Measurements from ENCODE around the gene C11orf52. TPM values are rescaled to one million over a fixed set of nuclear protein-coding genes. Genes with fewer than 3 reads are reported as not detected.

C11orf52 gene
- total RNA-seq, 2 experiments from 2014 or later, result not detected

DNA sequence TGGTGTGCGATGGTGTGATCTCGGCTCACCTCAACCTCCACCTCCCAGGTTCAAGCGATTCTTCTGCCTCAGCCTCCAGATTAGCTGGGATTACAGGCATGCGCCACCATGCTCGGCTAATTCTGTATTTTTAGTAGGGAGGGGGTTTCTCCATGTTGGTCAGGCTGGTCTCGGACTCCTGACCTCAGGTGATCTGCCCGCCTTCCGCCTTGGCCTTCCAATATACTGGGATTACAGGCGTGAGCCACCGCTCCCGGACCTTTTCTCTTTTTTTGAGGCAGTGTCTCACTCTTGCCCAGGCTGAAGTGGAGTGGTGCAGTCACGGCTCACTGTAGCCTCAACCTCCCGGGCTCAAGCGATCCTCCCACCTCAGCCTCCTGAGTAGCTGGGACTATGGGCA is 14.5 kb downstream of the C11orf52 start:
- ChIA-PET POLR2A (interaction anchor here (1.6 kb wide), 1 partner anchor 62 kb away, joined by 3 read pairs; the partner anchor contains the start of gene ALG9), CTCF (interaction anchor here (1.4 to 3.1 kb wide), 3 partner anchors 10 to 48 kb away, joined by 3 to 28 read pairs (median 4); no protein-coding TSS in a partner anchor)

DNA sequence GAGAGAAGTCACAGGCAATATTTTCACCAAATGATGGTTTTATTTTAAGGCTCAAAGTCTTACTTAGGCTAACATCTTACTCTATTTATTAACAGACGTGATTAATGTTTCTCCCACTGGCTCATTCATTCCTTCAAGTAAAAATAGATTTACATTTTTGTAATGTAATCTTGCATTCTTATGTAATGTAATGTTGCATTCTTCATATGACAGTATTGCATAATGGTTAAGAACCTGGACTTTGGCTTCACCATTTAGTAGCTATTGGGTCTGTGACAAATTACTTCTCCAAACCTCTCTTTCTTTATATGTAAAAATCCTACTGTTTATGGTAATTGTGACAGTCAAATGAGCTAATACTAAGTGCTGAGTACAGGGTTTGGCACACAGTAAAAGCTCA is 15.2 kb downstream of the C11orf52 start:
- CTCF ChIA-PET, result interaction anchor here (1.4 to 3.1 kb wide), 4 partner anchors 9 to 47 kb away, joined by 3 to 28 read pairs (median 6); no protein-coding TSS in a partner anchor
- POLR2A ChIA-PET, result interaction anchor here (0.7 kb wide), 1 partner anchor 123 kb away, joined by 4 read pairs; no protein-coding TSS in a partner anchor

GRCh38 chr11:111934306-111934705 is 15.6 kb downstream of the C11orf52 start:
- ChIA-PET CTCF (interaction anchor here (1.5 to 2.0 kb wide), 2 partner anchors 8 to 10 kb away, joined by 4 to 9 read pairs; no protein-coding TSS in a partner anchor), POLR2A (interaction anchor here (0.7 kb wide), 1 partner anchor 123 kb away, joined by 4 read pairs; no protein-coding TSS in a partner anchor)

- ChIA-PET CTCF (interaction anchor here (0.6 to 3.4 kb wide), 3 partner anchors 9 to 81 kb away, joined by 3 to 17 read pairs (median 9); no protein-coding TSS in a partner anchor), POLR2A (interaction anchor here (0.6 to 1.4 kb wide), 2 partner anchors 8 to 9 kb away, joined by 3 to 7 read pairs; no protein-coding TSS in a partner anchor)
These were observed 16.8 kb downstream of the C11orf52 start for GRCh38 chr11:111935317-111936039.

GRCh38 chr11:111936040-111936540 is 17.4 kb downstream of the C11orf52 start:
- CTCF ChIA-PET, result interaction anchor here (3.4 kb wide), 1 partner anchor 9 kb away, joined by 17 read pairs; no protein-coding TSS in a partner anchor
- POLR2A ChIA-PET, result interaction anchor here (1.4 kb wide), 1 partner anchor 9 kb away, joined by 3 read pairs; no protein-coding TSS in a partner anchor

- POLR2A ChIA-PET, result no interaction called here
- CTCF ChIA-PET, result interaction anchor here (1.4 to 3.4 kb wide), 4 partner anchors 8 to 44 kb away, joined by 3 to 17 read pairs (median 6); no protein-coding TSS in a partner anchor
These were observed 18.7 kb downstream of the C11orf52 start for GRCh38 chr11:111937461-111937769.

GRCh38 chr11:111937844-111938243 is 19.1 kb downstream of the C11orf52 start:
- CTCF ChIA-PET, result interaction anchor here (1.4 to 3.4 kb wide), 4 partner anchors 9 to 44 kb away, joined by 3 to 17 read pairs (median 6); no protein-coding TSS in a partner anchor
- POLR2A ChIA-PET, result interaction anchor here (1.0 to 2.2 kb wide), 2 partner anchors 11 to 335 kb away, joined by 3 to 7 read pairs; partner anchors contain the start of gene SIK2

- ChIA-PET POLR2A (interaction anchor here (0.8 to 2.2 kb wide), 4 partner anchors 11 to 336 kb away, joined by 3 to 7 read pairs (median 4); partner anchors contain the start of genes DLAT and SIK2), CTCF (interaction anchor here (1.4 to 2.0 kb wide), 4 partner anchors 12 to 99 kb away, joined by 4 to 9 read pairs (median 6); no protein-coding TSS in a partner anchor)
These were observed 20.0 kb downstream of the C11orf52 start for GRCh38 chr11:111938687-111939160.

- ChIA-PET POLR2A (interaction anchor here (2.2 kb wide), 1 partner anchor 14 kb away, joined by 7 read pairs; no protein-coding TSS in a partner anchor), CTCF (interaction anchor here (1.4 to 1.7 kb wide), 3 partner anchors 8 to 34 kb away, joined by 4 to 6 read pairs (median 4); no protein-coding TSS in a partner anchor)
These were observed 21.3 kb downstream of the C11orf52 start for GRCh38 chr11:111939836-111940604.

GRCh38 chr11:111941963-111942362 is 23.2 kb downstream of the C11orf52 start:
- POLR2A ChIA-PET, result no interaction called here
- CTCF ChIA-PET, result interaction anchor here (1.0 to 1.6 kb wide), 4 partner anchors 8 to 40 kb away, joined by 3 to 4 read pairs (median 4); no protein-coding TSS in a partner anchor

DNA sequence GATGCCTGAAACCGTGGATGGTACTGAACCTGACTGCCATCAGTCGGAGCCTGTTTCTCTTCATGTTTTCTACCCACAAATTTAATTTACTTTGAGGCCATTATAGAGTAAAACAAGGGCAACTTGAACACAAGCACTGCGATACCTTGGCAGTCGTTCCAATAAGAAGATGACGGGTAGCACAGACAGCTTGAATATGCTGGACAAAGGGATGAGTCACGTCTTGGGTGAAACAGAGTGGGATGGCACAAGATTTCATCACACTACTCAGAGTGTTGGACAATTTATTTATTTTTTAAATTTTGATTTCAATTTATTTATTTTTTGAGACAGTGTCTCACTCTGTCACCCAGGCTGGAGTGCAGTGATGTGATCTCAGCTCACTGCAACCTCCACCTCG is 24.1 kb downstream of the C11orf52 start:
- ChIA-PET POLR2A (interaction anchor here (0.6 kb wide), 1 partner anchor 7 kb away, joined by 7 read pairs; no protein-coding TSS in a partner anchor), CTCF (interaction anchor here (0.7 to 1.4 kb wide), 5 partner anchors 9 to 157 kb away, joined by 3 to 4 read pairs (median 3); no protein-coding TSS in a partner anchor)

- POLR2A ChIA-PET, result interaction anchor here (1.2 kb wide), 1 partner anchor 8 kb away, joined by 3 read pairs; no protein-coding TSS in a partner anchor
- CTCF ChIA-PET, result interaction anchor here (0.7 to 3.8 kb wide), 5 partner anchors 9 to 157 kb away, joined by 3 to 14 read pairs (median 5); no protein-coding TSS in a partner anchor
These were observed 25.4 kb downstream of the C11orf52 start for GRCh38 chr11:111944139-111944538.

- CTCF ChIA-PET, result interaction anchor here (1.1 to 3.8 kb wide), 4 partner anchors 10 to 98 kb away, joined by 3 to 14 read pairs (median 7); no protein-coding TSS in a partner anchor
These were observed 25.9 kb downstream of the C11orf52 start for GRCh38 chr11:111944651-111945051.

GRCh38 chr11:111945198-111945597 is 26.5 kb downstream of the C11orf52 start:
- ChIA-PET CTCF (interaction anchor here (1.8 to 3.8 kb wide), 3 partner anchors 10 to 37 kb away, joined by 5 to 14 read pairs (median 9); no protein-coding TSS in a partner anchor), POLR2A (interaction anchor here (0.6 to 1.2 kb wide), 3 partner anchors 9 to 1948 kb away, joined by 3 to 6 read pairs (median 4); partner anchors contain the start of gene ALG9)

More at GRCh38 chr11:111944651-111945051, 25.9 kb downstream of the C11orf52 start:
- POLR2A ChIA-PET, result interaction anchor here (1.2 kb wide), 1 partner anchor 9 kb away, joined by 3 read pairs; no protein-coding TSS in a partner anchor

- CTCF ChIA-PET, result interaction anchor here (0.8 to 3.8 kb wide), 2 partner anchors 14 to 26 kb away, joined by 3 to 14 read pairs; no protein-coding TSS in a partner anchor
- POLR2A ChIA-PET, result no interaction called here
These were observed 27.8 kb downstream of the C11orf52 start for GRCh38 chr11:111946499-111946898.

DNA sequence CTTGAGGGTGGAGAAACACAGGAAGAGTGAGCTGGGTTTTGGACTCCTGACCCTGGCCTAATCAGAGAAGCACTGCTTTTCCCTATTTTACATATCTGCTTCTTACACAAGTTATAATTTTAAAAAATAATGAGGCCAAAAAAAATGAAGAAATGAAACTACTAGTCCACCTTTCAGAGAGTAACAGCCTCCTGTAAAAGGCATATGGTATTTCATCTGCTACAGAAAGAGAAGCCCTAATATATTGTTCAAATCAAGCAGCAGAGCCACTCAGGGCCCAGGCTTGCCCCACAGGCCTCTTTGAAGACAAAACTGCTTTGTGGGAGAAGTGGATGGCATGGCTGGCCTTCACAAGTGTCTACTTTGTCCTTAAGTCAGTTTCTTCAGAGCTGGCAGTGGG is 28.4 kb downstream of the C11orf52 start:
- ChIA-PET POLR2A (no interaction called here), CTCF (interaction anchor here (3.8 kb wide), 1 partner anchor 15 kb away, joined by 14 read pairs; no protein-coding TSS in a partner anchor)

DNA sequence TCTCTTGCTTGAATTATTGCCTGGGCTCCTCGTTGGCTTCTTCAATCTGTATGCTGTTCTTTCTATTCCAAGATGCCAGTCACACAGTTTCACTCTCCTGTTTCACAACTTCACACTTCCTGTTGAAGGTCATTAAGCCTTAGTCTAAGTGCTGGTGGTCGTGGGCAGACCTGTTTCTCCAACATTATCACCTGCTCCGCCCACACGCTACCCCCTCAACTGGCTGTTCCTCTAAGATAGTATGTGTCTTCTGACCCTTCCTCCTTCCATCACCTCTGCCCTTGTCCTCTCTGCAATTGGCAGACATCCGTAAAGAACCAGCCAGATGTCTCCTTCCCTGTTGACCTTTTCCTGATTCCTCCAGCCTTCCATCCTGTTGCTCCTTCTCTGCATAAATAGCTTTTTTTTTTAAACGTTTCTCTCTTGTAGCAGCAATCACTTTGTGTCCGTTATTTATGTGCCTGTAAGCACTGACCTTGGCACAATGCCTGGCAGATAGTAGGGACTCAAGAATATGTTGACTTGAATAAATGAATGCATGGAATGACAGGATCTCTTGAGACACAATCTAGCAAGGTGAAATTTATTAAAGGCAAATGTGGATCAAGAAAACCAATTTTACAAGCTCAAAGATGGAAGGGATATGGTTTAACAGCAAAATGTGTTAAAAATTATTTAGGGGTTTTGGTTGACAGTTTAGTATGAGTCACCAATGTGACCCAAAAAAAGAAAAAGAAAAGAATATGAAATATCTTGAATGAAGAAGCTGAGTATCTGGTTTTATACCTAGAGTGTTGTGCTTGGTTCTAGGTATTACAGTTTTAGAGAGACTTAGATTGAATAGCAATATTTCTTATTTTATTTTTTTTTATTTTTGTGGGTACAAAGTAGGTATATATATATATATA is 31.1 kb downstream of the C11orf52 start:
- CTCF ChIA-PET, result interaction anchor here (1.0 kb wide), 1 partner anchor 10 kb away, joined by 3 read pairs; no protein-coding TSS in a partner anchor
- POLR2A ChIA-PET, result interaction anchor here (1.0 kb wide), 1 partner anchor 11 kb away, joined by 4 read pairs; no protein-coding TSS in a partner anchor

All from activated CD8-positive, alpha-beta memory T cell treated with anti-CD3 and anti-CD28 coated beads for 36 hours (primary cell).